Stimulated activated CD8-positive, alpha-beta memory T cell treated with anti-CD3 and anti-CD28 coated beads, Interleukin-12 subunit alpha, Interleukin-12 subunit beta, amount 100 ng/mL, for 1 hour (primary cell): Measurements from ENCODE around the gene PIP4K2C.
"Not testable (repeated sequence)": the region's sequence is repeated elsewhere in the genome, so short reads cannot be mapped to it uniquely, and the experiment has no call there.

Experiments
- DNase-seq: peaks from one replicate; pipeline ENCODE4 v3.0.0-alpha.2; 2020; ENCODE audit warnings: low read depth

Gene PIP4K2C

GRCh38 chr12:57585156-57585555 lies 5.8 kb upstream of the PIP4K2C start:
- DNase-seq, result no peak

- DNase-seq, result no peak
These were observed 4.9 kb upstream of the PIP4K2C start for GRCh38 chr12:57586128-57586527.

- no peak for DNase-seq
These were observed 4.1 kb upstream of the PIP4K2C start for GRCh38 chr12:57586832-57587429.

- not testable (repeated sequence) for DNase-seq
These were observed 1.9 kb upstream of the PIP4K2C start for GRCh38 chr12:57588951-57589610.

GRCh38 chr12:57590479-57590863 lies 521 bp upstream of the PIP4K2C start:
- no peak for DNase-seq

GRCh38 chr12:57591782-57592325 lies 862 bp downstream of the PIP4K2C start:
- no peak for DNase-seq

- DNase-seq, result no peak
These were observed 1.7 kb downstream of the PIP4K2C start for GRCh38 chr12:57592551-57593165.

- no peak for DNase-seq
These were observed 2.2 kb downstream of the PIP4K2C start for GRCh38 chr12:57593187-57593586.

- no peak for DNase-seq
These were observed 9.4 kb downstream of the PIP4K2C start for GRCh38 chr12:57600395-57600794.

GRCh38 chr12:57602544-57602943 lies 11.6 kb downstream of the PIP4K2C start:
- no peak for DNase-seq

- no peak for DNase-seq
These were observed 12.3 kb downstream of the PIP4K2C start for GRCh38 chr12:57603324-57603723.

GRCh38 chr12:57603815-57604453 lies 12.9 kb downstream of the PIP4K2C start:
- no peak for DNase-seq

GRCh38 chr12:57604454-57604991 lies 13.5 kb downstream of the PIP4K2C start, which contains the start of gene DTX3:
Gene DTX3, plus strand, starts transcription at chr12:57604824. Its CDS starts 1,694 bp downstream, at chr12:57606518.
- DNase-seq, result no peak

GRCh38 chr12:57604992-57605810 lies 14.2 kb downstream of the PIP4K2C start:
- DNase-seq, result no peak

- DNase-seq, result no peak
These were observed 14.9 kb downstream of the PIP4K2C start for GRCh38 chr12:57605811-57606311.

GRCh38 chr12:57606399-57606798 lies 15.4 kb downstream of the PIP4K2C start:
- no peak for DNase-seq

- DNase-seq, result no peak
These were observed 15.8 kb downstream of the PIP4K2C start for GRCh38 chr12:57606821-57607220.

GRCh38 chr12:57607958-57608663 lies 17.1 kb downstream of the PIP4K2C start:
- DNase-seq, result no peak

GRCh38 chr12:57609101-57609780 lies 18.2 kb downstream of the PIP4K2C start:
- DNase-seq, result no peak
